ENCODE results near the gene CNN3.

DNA sequence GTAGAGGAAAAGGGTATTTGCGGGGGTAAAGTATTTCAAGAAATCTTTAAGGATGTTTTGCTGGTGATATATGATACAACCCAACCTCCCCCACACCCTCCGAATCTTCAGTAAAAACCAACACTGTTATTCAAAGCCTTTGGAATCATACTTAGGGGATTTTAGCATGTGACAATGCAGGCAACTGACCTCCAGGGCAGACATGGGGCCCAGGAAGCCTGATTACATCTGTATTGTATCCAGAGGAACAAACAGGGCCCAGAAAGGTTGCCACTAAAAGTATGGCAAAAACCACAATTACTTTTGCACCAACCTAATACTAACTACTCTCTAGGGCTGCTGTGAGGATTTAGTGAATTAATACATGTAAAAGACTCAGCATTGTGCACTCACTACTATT is 43.9 kb upstream of the CNN3 start:
- no peak for TF ChIP-seq CTCF (IDR thresholded peaks at IDR 0.05)
- no peak for TF ChIP-seq EP300 (IDR thresholded peaks at IDR 0.05)
- no peak for TF ChIP-seq MAFK (IDR thresholded peaks at IDR 0.05; ENCODE audit: partially characterized antibody)
- no peak for TF ChIP-seq ZFP36 (IDR thresholded peaks at IDR 0.05; ENCODE audit: borderline replicate concordance, partially characterized antibody)
- TF ChIP-seq RAD21 (conservative IDR thresholded peaks at IDR 0.05 in 1 of 2, IDR thresholded peaks at IDR 0.05 in 1 of 2) = no peak
- TF ChIP-seq MAZ (IDR thresholded peaks at IDR 0.05; ENCODE audit: borderline replicate concordance, low read depth, low read length) = no peak
- no peak for TF ChIP-seq BHLHE40 (IDR thresholded peaks at IDR 0.05; ENCODE audit: low read depth, low read length)
- TF ChIP-seq ESRRA (IDR thresholded peaks at IDR 0.05; ENCODE audit: borderline replicate concordance, low read length) = no peak
- no peak for TF ChIP-seq RCOR1 (IDR thresholded peaks at IDR 0.05; ENCODE audit: low read depth, low read length)
- TF ChIP-seq CBX8 (IDR thresholded peaks at IDR 0.05) = no peak
- no peak for TF ChIP-seq RFX5 (IDR thresholded peaks at IDR 0.05)
- TF ChIP-seq ZC3H11A (IDR thresholded peaks at IDR 0.05) = no peak
- TF ChIP-seq SMC3 (IDR thresholded peaks at IDR 0.05) = no peak

Data from A549 (cell line).